GM12878 (cell line): Measurements from ENCODE around the gene ACOT12.

Experiments used
- ASH2L ChIP-seq: fragments of 300-600, 200-600 bp; sonication (generic); IDR thresholded peaks from 2 replicates; pipeline ENCODE4 v1.6.1; 2017; ENCODE audit warnings: low read depth, mild to moderate bottlenecking, borderline replicate concordance
- CTCF ChIP-seq, 3 experiments: IDR thresholded peaks in 2 of 3; conservative IDR thresholded peaks in 1 of 3; 2 replicates each; pipeline ENCODE4 v1.5.1; 2011; ENCODE audit warnings: low read depth in 3 of 3, low read length in 3 of 3, mild to moderate bottlenecking in 3 of 3, control low read depth in 2 of 3, moderate library complexity in 2 of 3, inconsistent platforms in 1 of 3, mixed read lengths in 1 of 3; ENCODE audit not compliant: control insufficient read depth in 2 of 3, insufficient read depth in 1 of 3; ENCODE audit errors: extremely low read depth in 1 of 3
- CUX1 ChIP-seq: IDR thresholded peaks from 2 replicates; pipeline ENCODE4 v1.6.1; 2012; ENCODE audit warnings: improper control_type of control experiment, low read depth, low read length; ENCODE audit not compliant: insufficient replicate concordance
- HDAC2 ChIP-seq: fragments of 200-600 bp; sonication (generic); IDR thresholded peaks from 2 replicates; pipeline ENCODE4 v1.6.1; 2017
- NR2F1 ChIP-seq: fragments of 450-650 bp; conservative IDR thresholded peaks from 2 replicates; pipeline ENCODE4 v1.6.1; 2017; ENCODE audit warnings: mild to moderate bottlenecking
- POLR2A ChIP-seq: IDR thresholded peaks from 2 replicates; pipeline ENCODE4 v1.6.1; 2011; ENCODE audit warnings: low read depth, mild to moderate bottlenecking, low read length
- TARDBP ChIP-seq: IDR thresholded peaks from 2 replicates; pipeline ENCODE4 v1.6.1; 2016; ENCODE audit warnings: borderline replicate concordance
- TF ChIP-seq, protein P1 (sequence below): IDR thresholded peaks from 2 replicates; pipeline ENCODE4 v1.6.1; 2012; ENCODE audit warnings: mild to moderate bottlenecking, low read depth, low read length

GRCh38 chr5:81426359-81427030, 32.6 kb upstream of the ACOT12 start:
- TF ChIP-seq, protein P1, sequence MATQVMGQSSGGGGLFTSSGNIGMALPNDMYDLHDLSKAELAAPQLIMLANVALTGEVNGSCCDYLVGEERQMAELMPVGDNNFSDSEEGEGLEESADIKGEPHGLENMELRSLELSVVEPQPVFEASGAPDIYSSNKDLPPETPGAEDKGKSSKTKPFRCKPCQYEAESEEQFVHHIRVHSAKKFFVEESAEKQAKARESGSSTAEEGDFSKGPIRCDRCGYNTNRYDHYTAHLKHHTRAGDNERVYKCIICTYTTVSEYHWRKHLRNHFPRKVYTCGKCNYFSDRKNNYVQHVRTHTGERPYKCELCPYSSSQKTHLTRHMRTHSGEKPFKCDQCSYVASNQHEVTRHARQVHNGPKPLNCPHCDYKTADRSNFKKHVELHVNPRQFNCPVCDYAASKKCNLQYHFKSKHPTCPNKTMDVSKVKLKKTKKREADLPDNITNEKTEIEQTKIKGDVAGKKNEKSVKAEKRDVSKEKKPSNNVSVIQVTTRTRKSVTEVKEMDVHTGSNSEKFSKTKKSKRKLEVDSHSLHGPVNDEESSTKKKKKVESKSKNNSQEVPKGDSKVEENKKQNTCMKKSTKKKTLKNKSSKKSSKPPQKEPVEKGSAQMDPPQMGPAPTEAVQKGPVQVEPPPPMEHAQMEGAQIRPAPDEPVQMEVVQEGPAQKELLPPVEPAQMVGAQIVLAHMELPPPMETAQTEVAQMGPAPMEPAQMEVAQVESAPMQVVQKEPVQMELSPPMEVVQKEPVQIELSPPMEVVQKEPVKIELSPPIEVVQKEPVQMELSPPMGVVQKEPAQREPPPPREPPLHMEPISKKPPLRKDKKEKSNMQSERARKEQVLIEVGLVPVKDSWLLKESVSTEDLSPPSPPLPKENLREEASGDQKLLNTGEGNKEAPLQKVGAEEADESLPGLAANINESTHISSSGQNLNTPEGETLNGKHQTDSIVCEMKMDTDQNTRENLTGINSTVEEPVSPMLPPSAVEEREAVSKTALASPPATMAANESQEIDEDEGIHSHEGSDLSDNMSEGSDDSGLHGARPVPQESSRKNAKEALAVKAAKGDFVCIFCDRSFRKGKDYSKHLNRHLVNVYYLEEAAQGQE = no peak
- TF ChIP-seq TARDBP = no peak
- TF ChIP-seq CTCF (IDR thresholded peaks at IDR 0.05 in 2 of 3, conservative IDR thresholded peaks at IDR 0.05 in 1 of 3; ENCODE audit: control insufficient read depth in 2 of 3, extremely low read depth in 1 of 3, insufficient read depth in 1 of 3, low read depth in 3 of 3, low read length in 3 of 3) = no peak
- TF ChIP-seq HDAC2 = no peak
- TF ChIP-seq CUX1 = no peak
- TF ChIP-seq POLR2A = no peak
- TF ChIP-seq NR2F1 = no peak
- no peak for TF ChIP-seq ASH2L
